Liver (tissue), 9 donors: ENCODE measurements around the gene TBC1D5. TPM values are rescaled to one million over a fixed set of nuclear protein-coding genes. Genes with fewer than 3 reads are reported as not detected.
"Not testable (repeated sequence)": the region's sequence is repeated elsewhere in the genome, so short reads cannot be mapped to it uniquely, and the experiment has no call there.

Experiments
- DNase-seq: peaks from one replicate; pipeline ENCODE4 v3.0.0-alpha.2; 2017; ENCODE audit warnings: low spot score
- H3K27ac ChIP-seq, 2 donors: one replicate each; pipeline ENCODE4 v1.7.0; 2013; ENCODE audit warnings: inconsistent platforms in 2 of 2, low read length in 2 of 2, control low read depth in 1 of 2, low read depth in 1 of 2, mild to moderate bottlenecking in 1 of 2
- H3K27me3 ChIP-seq, 4 donors: one replicate each; pipeline versions ENCODE4 v1.6.1 to v1.7.0; 2013; ENCODE audit warnings: low read length in 3 of 4, inconsistent platforms in 1 of 4, mild to moderate bottlenecking in 1 of 4, moderate library complexity in 1 of 4; ENCODE audit not compliant: control insufficient read depth in 4 of 4, insufficient read depth in 4 of 4
- H3K36me3 ChIP-seq, 4 donors: one replicate each; pipeline versions ENCODE4 v1.6.1 to v1.7.0; 2013; ENCODE audit warnings: low read length in 3 of 4, mild to moderate bottlenecking in 3 of 4, low read depth in 1 of 4, moderate library complexity in 1 of 4; ENCODE audit not compliant: control insufficient read depth in 4 of 4, insufficient read depth in 3 of 4
- H3K4me1 ChIP-seq, 4 donors: one replicate each; pipeline versions ENCODE4 v1.6.1 to v1.7.0; 2013; ENCODE audit warnings: low read length in 3 of 4, mild to moderate bottlenecking in 3 of 4, moderate library complexity in 1 of 4; ENCODE audit not compliant: control insufficient read depth in 4 of 4, insufficient read depth in 4 of 4
- H3K4me3 ChIP-seq, 3 donors: one replicate each; pipeline versions ENCODE4 v1.6.1 to v1.7.0; 2013; ENCODE audit warnings: low read length in 3 of 3, control low read depth in 1 of 3, low read depth in 1 of 3, mild to moderate bottlenecking in 1 of 3
- H3K9ac ChIP-seq, 2 donors: one replicate each; pipeline ENCODE4 v1.7.0; 2013; ENCODE audit warnings: low read length in 2 of 2, mild to moderate bottlenecking in 2 of 2, moderate library complexity in 2 of 2, control low read depth in 1 of 2, low read depth in 1 of 2
- H3K9me3 ChIP-seq, 4 donors: one replicate each; pipeline versions ENCODE4 v1.6.1 to v1.7.0; 2013; ENCODE audit warnings: low read length in 3 of 4; ENCODE audit not compliant: control insufficient read depth in 4 of 4
- ATF3 ChIP-seq: IDR thresholded peaks from 2 replicates; pipeline ENCODE4 v1.6.1; 2016; ENCODE audit warnings: antibody characterized with exemption
- CTCF ChIP-seq: fragments of 150-350 bp; IDR thresholded peaks from 2 replicates; pipeline ENCODE4 v1.5.1; 2017; ENCODE audit warnings: improper control_type of control experiment, low read depth, low read length; ENCODE audit not compliant: missing input control
- EGR1 ChIP-seq, 2 donors: IDR thresholded peaks; 2 replicates each; pipeline ENCODE4 v1.6.1; 2016 to 2018; ENCODE audit warnings: antibody characterized with exemption in 2 of 2, low read depth in 2 of 2
- FOXA1 ChIP-seq: IDR thresholded peaks from 2 replicates; pipeline ENCODE4 v1.6.1; 2016; ENCODE audit warnings: antibody characterized with exemption
- FOXA2 ChIP-seq: IDR thresholded peaks from 2 replicates; pipeline ENCODE4 v1.6.1; 2016; ENCODE audit warnings: antibody characterized with exemption
- GABPA ChIP-seq, 2 donors: IDR thresholded peaks in 1 of 2; conservative IDR thresholded peaks in 1 of 2; 2 replicates each; pipeline ENCODE4 v1.6.1; 2016; ENCODE audit warnings: antibody characterized with exemption in 2 of 2, mild to moderate bottlenecking in 1 of 2, moderate library complexity in 1 of 2
- HNF4A ChIP-seq, 2 donors: conservative IDR thresholded peaks; 2 replicates each; pipeline ENCODE4 v1.6.1; 2016; ENCODE audit warnings: antibody characterized with exemption in 2 of 2, mild to moderate bottlenecking in 2 of 2
- HNF4G ChIP-seq: IDR thresholded peaks from 2 replicates; pipeline ENCODE4 v1.6.1; 2016; ENCODE audit warnings: antibody characterized with exemption
- MAX ChIP-seq: IDR thresholded peaks from 2 replicates; pipeline ENCODE4 v1.6.1; 2016; ENCODE audit warnings: antibody characterized with exemption
- NR2F2 ChIP-seq: IDR thresholded peaks from 2 replicates; pipeline ENCODE4 v1.6.1; 2016; ENCODE audit warnings: antibody characterized with exemption
- RAD21 ChIP-seq, 2 donors: IDR thresholded peaks; 2 replicates each; pipeline ENCODE4 v1.6.1; 2016; ENCODE audit warnings: antibody characterized with exemption in 2 of 2, mild to moderate bottlenecking in 2 of 2
- REST ChIP-seq: IDR thresholded peaks from 2 replicates; pipeline ENCODE4 v1.6.1; 2016; ENCODE audit warnings: antibody characterized with exemption, mild to moderate bottlenecking
- RXRA ChIP-seq, 2 donors: IDR thresholded peaks; 2 replicates each; pipeline ENCODE4 v1.6.1; 2017 to 2018; ENCODE audit warnings: antibody characterized with exemption in 2 of 2, mild to moderate bottlenecking in 1 of 2
- SP1 ChIP-seq: IDR thresholded peaks from 2 replicates; pipeline ENCODE4 v1.6.1; 2018; ENCODE audit warnings: antibody characterized with exemption, mild to moderate bottlenecking
- TAF1 ChIP-seq: conservative IDR thresholded peaks from 2 replicates; pipeline ENCODE4 v1.6.1; 2016; ENCODE audit warnings: antibody characterized with exemption, mild to moderate bottlenecking
- YY1 ChIP-seq: IDR thresholded peaks from 2 replicates; pipeline ENCODE4 v1.6.1; 2016; ENCODE audit warnings: antibody characterized with exemption, mild to moderate bottlenecking
- ZBTB33 ChIP-seq: IDR thresholded peaks from 2 replicates; pipeline ENCODE4 v1.6.1; 2016; ENCODE audit warnings: antibody characterized with exemption
- WGBS: extraction: QIAGEN DNeasy Blood & Tissue Kit; methylation state at CpG from one replicate; pipeline ENCODE4 v1.1.7; 2013; 5-methylcytosine and 5-hydroxymethylcytosine counted together
- polyA plus RNA-seq, 2 donors: library from polyadenylated mRNA; stranded (reverse) in 1 of 2; unstranded in 1 of 2; fragments of 200-250 nt in 1 of 2; fragments of >200 nt in 1 of 2; fragmentation: Nextera tagmentation in 1 of 2; extraction: Ambion mirVana in 1 of 2; gene quantifications; one replicate each; pipeline versions ENCODE4 v1.2.1 to v1.2.3, GENCODE V29; 2013 to 2015
- total RNA-seq, 2 donors: library from RNA; depleted of rRNA; stranded (reverse); fragments of >200 nt; gene quantifications; one replicate each; pipeline ENCODE4 v1.2.3, GENCODE V29; 2014
- donor health status: healthy.
- donor health status: healthy.
- donor health status: healthy.
- donor health status: healthy.
- donor health status: healthy.

Gene TBC1D5
- total and polyA plus RNA-seq, 4 donors, result 9.1 to 45.6 (median 25.6) TPM

- H3K27me3 ChIP-seq, result no peaks in the 10 kb centered on the region
- 87% methylated on average over 2 of the region's 2 CpGs for WGBS
- no peak overlapping the region for H3K4me3 ChIP-seq
- DNase-seq, result no peak
- H3K9ac ChIP-seq, result no peak overlapping the region
- TF ChIP-seq REST (no peak), SP1 (no peak), ZBTB33 (no peak), YY1 (no peak), GABPA (IDR thresholded peaks at IDR 0.05 in 1 of 2, conservative IDR thresholded peaks at IDR 0.05 in 1 of 2) (no peak), CTCF (no peak), FOXA1 (no peak), HNF4A (conservative IDR thresholded peaks at IDR 0.05) (no peak), RXRA (IDR thresholded peaks at IDR 0.05) (no peak), HNF4G (no peak), FOXA2 (no peak), RAD21 (IDR thresholded peaks at IDR 0.05) (no peak), TAF1 (no peak), MAX (no peak), ATF3 (no peak), NR2F2 (no peak), EGR1 (IDR thresholded peaks at IDR 0.05; ENCODE audit: low read depth in 2 of 2) (no peak)
- H3K36me3 ChIP-seq, result no peaks in the 10 kb centered on the region
- H3K27ac ChIP-seq, result no peak overlapping the region
- no peaks in the 10 kb centered on the region for H3K4me1 ChIP-seq
- H3K9me3 ChIP-seq, result no peaks in the 10 kb centered on the region
Measured at GRCh38 chr3:17535274-17535673, 207.2 kb downstream of the TBC1D5 start.

GRCh38 chr3:17532446-17532845 is 210.0 kb downstream of the TBC1D5 start:
- H3K27ac ChIP-seq, DNase-seq, H3K36me3 ChIP-seq, H3K4me3 ChIP-seq, H3K9me3 ChIP-seq, H3K4me1 ChIP-seq, H3K27me3 ChIP-seq, H3K9ac ChIP-seq: not testable (repeated sequence)
- WGBS, result 98% methylated on average over 4 of the region's 4 CpGs
